HepG2 (cell line): ENCODE data around the gene EPS8. TPM values are rescaled to one million over a fixed set of nuclear protein-coding genes. Genes with fewer than 3 reads are reported as not detected.

Experiments
- ATAC-seq: fragments of 200-7000 bp; cut with Tn5 transposase; 3 replicates; pipeline ENCODE4 v1.9.1; 2020; ENCODE audit warnings: mild to moderate bottlenecking, moderate library complexity
- BruUV-seq: library from RNA; stranded (reverse); fragments of 400-500 nt; replicated peaks from 2 replicates; lab custom pipeline; 2021; lab: Mats Ljungman, UMichigan
- CTCF ChIA-PET: fragments of 300-600 bp; formaldehyde crosslinking; extraction: SDS; loops from one replicate; lab custom pipeline; 2021; ENCODE audit warnings: low total read pairs, inconsistent platforms, low intra/inter-chr PET ratio; lab: Yijun Ruan, JAX
- POLR2A ChIA-PET: fragments of 350-600 bp; sonication (Branson Sonifier 250); formaldehyde crosslinking; loops from one replicate; lab custom pipeline; 2020; ENCODE audit warnings: antibody characterized with exemption, inconsistent platforms; lab: Yijun Ruan, JAX
- DNase-seq: peaks from one replicate; pipeline ENCODE4 v3.0.0-alpha.2; 2015; ENCODE audit warnings: low spot score
- FAIRE-seq: peaks from 3 replicates; lab custom pipeline; 2011; peaks lifted over from hg19 to GRCh38; lab: Jason Lieb, UNC
- H2AFZ ChIP-seq: one replicate; pipeline ENCODE4 v1.6.1; 2011; ENCODE audit warnings: low read length, inconsistent platforms
- H3K27ac ChIP-seq: fragments of 300-600 bp; 3 replicates; pipeline ENCODE4 v1.8.0; 2011; ENCODE audit warnings: mixed run types, mild to moderate bottlenecking, mixed read lengths, low read length, inconsistent platforms; ENCODE audit not compliant: insufficient read depth; ENCODE audit errors: extremely low read length
- H3K27me3 ChIP-seq, 2 experiments: fragments of 200-600 bp in 1 of 2; 2 replicates in 1 of 2; 3 replicates in 1 of 2; pipeline versions ENCODE4 v1.6.0 to v1.8.0; 2011; ENCODE audit warnings: low read length in 2 of 2, mild to moderate bottlenecking in 2 of 2, moderate library complexity in 2 of 2, inconsistent platforms in 1 of 2; ENCODE audit not compliant: insufficient read depth in 2 of 2, control insufficient read depth in 1 of 2
- H3K36me3 ChIP-seq, 2 experiments: fragments of 200-600 bp in 1 of 2; replicated peaks in 1 of 2; 2 replicates in 1 of 2; 3 replicates in 1 of 2; pipeline versions ENCODE4 v1.5.1 to v1.8.0; 2011; ENCODE audit warnings: low read length in 2 of 2, inconsistent platforms in 1 of 2; ENCODE audit not compliant: insufficient read depth in 2 of 2, control insufficient read depth in 1 of 2
- H3K4me1 ChIP-seq: 2 replicates; pipeline ENCODE4 v1.5.1; 2012; ENCODE audit warnings: low read length, inconsistent platforms; ENCODE audit not compliant: insufficient read depth
- H3K4me2 ChIP-seq: 2 replicates; pipeline ENCODE4 v1.6.0; 2011; ENCODE audit warnings: low read depth, low read length, inconsistent platforms
- H3K4me3 ChIP-seq, 3 experiments: fragments of 200-600 bp in 1 of 3; sonication (generic), shearing (Covaris generic) in 1 of 3; replicated peaks in 1 of 3; 2 replicates each; pipeline ENCODE4 v1.5.1; 2011 to 2016; ENCODE audit warnings: low read length in 3 of 3, inconsistent platforms in 2 of 3, low read depth in 2 of 3, mild to moderate bottlenecking in 2 of 3, control low read depth in 1 of 3, mixed read lengths in 1 of 3; ENCODE audit not compliant: insufficient read depth in 1 of 3
- H3K79me2 ChIP-seq: one replicate; pipeline ENCODE4 v1.6.1; 2011; ENCODE audit warnings: low read length, inconsistent platforms; ENCODE audit not compliant: insufficient read depth
- H3K9ac ChIP-seq: 2 replicates; pipeline ENCODE4 v1.6.0; 2011; ENCODE audit warnings: mild to moderate bottlenecking, low read depth, low read length, inconsistent platforms; ENCODE audit not compliant: insufficient read depth
- H3K9me3 ChIP-seq: 2 replicates; pipeline ENCODE4 v1.5.1; 2012; ENCODE audit warnings: mild to moderate bottlenecking, low read length
- H4K20me1 ChIP-seq: 2 replicates; pipeline ENCODE4 v1.6.0; 2011; ENCODE audit warnings: inconsistent platforms, mild to moderate bottlenecking, low read length, moderate library complexity; ENCODE audit not compliant: insufficient read depth
- ARID5B ChIP-seq: IDR thresholded peaks from 2 replicates; pipeline ENCODE4 v1.4.0; 2020; ENCODE audit warnings: mild to moderate bottlenecking, missing genetic modification reagents
- E2F1 ChIP-seq: sonication (generic); formaldehyde crosslinking; IDR thresholded peaks from 2 replicates; pipeline ENCODE4 v1.5.0; 2020; ENCODE audit warnings: missing genetic modification reagents
- MAFF ChIP-seq: IDR thresholded peaks from 2 replicates; pipeline ENCODE4 v1.6.1; 2011; ENCODE audit warnings: low read depth, low read length, improper control_type of control experiment
- MAFK ChIP-seq, 2 experiments: IDR thresholded peaks in 1 of 2; conservative IDR thresholded peaks in 1 of 2; 2 replicates each; pipeline ENCODE4 v1.6.1; 2011; ENCODE audit warnings: improper control_type of control experiment in 2 of 2, low read length in 2 of 2
- PATZ1 ChIP-seq: sonication (generic); formaldehyde crosslinking; IDR thresholded peaks from 2 replicates; pipeline ENCODE4 v1.4.0; 2020; ENCODE audit warnings: missing genetic modification reagents
- STAT5B ChIP-seq: sonication (generic); formaldehyde crosslinking; IDR thresholded peaks from 2 replicates; pipeline ENCODE4 v1.4.0; 2020; ENCODE audit warnings: missing genetic modification reagents
- WGBS: methylation state at CpG from one replicate; pipeline ENCODE4 v1.1.6; 2017; ENCODE audit warnings: low lambda C conversion rate; 5-methylcytosine and 5-hydroxymethylcytosine counted together
- in situ Hi-C: cut with HindIII; loops from 2 replicates; pipeline ENCODE4 v1.10.0; 2017; ENCODE audit warnings: low pct_unique_long_range_greater_than_20kb; ENCODE audit not compliant: extremely low pct_ligation_motif_present
- intact Hi-C: fragments of 100-400 bp; cut with micrococcal nuclease; formaldehyde crosslinking; loops from one replicate; pipeline ENCODE4 v1.10.0; 2022; ENCODE audit not compliant: unreplicated experiment
- polyA plus RNA-seq, 8 experiments: library from polyadenylated mRNA; depleted of rRNA in 3 of 8; stranded (reverse) in 7 of 8; unstranded in 1 of 8; fragments of >200 nt; fragmentation: Illumina TruSeq in 4 of 8; extraction: Trizol in 4 of 8; gene quantifications; 2 replicates each; pipeline versions ENCODE4 v1.2.1 to v1.2.3, GENCODE V29; 2011 to 2016; ENCODE audit warnings: low read depth in 4 of 8, missing spikeins in 1 of 8, mixed read lengths in 1 of 8; ENCODE audit not compliant: insufficient read depth in 1 of 8
- total RNA-seq, 5 experiments: library from RNA; depleted of rRNA; stranded (reverse); fragments of >200 nt; fragmentation: Illumina TruSeq; extraction: Trizol; gene quantifications; 2 replicates each; pipeline ENCODE4 v1.2.3, GENCODE V29; 2016; ENCODE audit warnings: low read depth in 1 of 5

The EPS8 gene
- total and polyA plus RNA-seq, 2 of the 13 experiments (the other 11 are each of a cell fraction or from before 2014, with no cell fraction given), result 37.1 to 43.4 TPM

- no peak for TF ChIP-seq E2F1 (CRISPR knock-in tag)
- no peak for TF ChIP-seq STAT5B (CRISPR knock-in tag)
- no peak for TF ChIP-seq PATZ1 (CRISPR knock-in tag)
These were observed 183.2 kb downstream of the EPS8 start (continued) for GRCh38 chr12:15605881-15606590.

GRCh38 chr12:15603474-15604085, 185.6 kb downstream of the EPS8 start:
- WGBS, result 98% methylated on average over 4 of the region's 4 CpGs
- ATAC-seq, result no peak
- no peak for FAIRE-seq
- H3K9me3 ChIP-seq, result no peaks in the 10 kb centered on the region
- intact Hi-C loops (no loop called here), in situ Hi-C loops (no loop called here)
- TF ChIP-seq MAFK (conservative IDR thresholded peaks at IDR 0.05 in 1 of 2, IDR thresholded peaks at IDR 0.05 in 1 of 2; ENCODE audit: low read length in 2 of 2) (peak; percentile 46 to 67; a peak in 3 of 4 replicates), MAFF (peak; percentile 35; the same call in 1 of the 2 replicates), ARID5B (CRISPR knock-in tag) (no peak)
- no peak overlapping the region for H2AFZ ChIP-seq
- no peaks in the 10 kb centered on the region for H4K20me1 ChIP-seq
- no peaks in the 10 kb centered on the region for H3K27me3 ChIP-seq
- H3K36me3 ChIP-seq, result no peaks in the 10 kb centered on the region
- BruUV-seq, result no TSS peak
- H3K9ac ChIP-seq, result no peak overlapping the region
- ChIA-PET POLR2A (no interaction called here), CTCF (no interaction called here)
- no peak overlapping the region for H3K27ac ChIP-seq
- no peak overlapping the region for H3K4me2 ChIP-seq
- peaks cover 52% of the 10 kb centered on the region for H3K4me1 ChIP-seq
- H3K4me3 ChIP-seq, result no peak overlapping the region
- no peaks in the 10 kb centered on the region for H3K79me2 ChIP-seq
- DNase-seq, result peak; percentile 13
